Measurements from ENCODE around the gene MBTD1.

- TF ChIP-seq CTCF (IDR thresholded peaks at IDR 0.05): no peak
- TF ChIP-seq POLR2A (IDR thresholded peaks at IDR 0.05): no peak
Observed at GRCh38 chr17:51150932-51151331, 108.9 kb downstream of the MBTD1 start.

All from body of pancreas (tissue), 4 donors.